IMR-90 (cell line): ENCODE results near the gene DLGAP4. TPM values are rescaled to one million over a fixed set of nuclear protein-coding genes. Genes with fewer than 3 reads are reported as not detected.

ENCODE experiments used
- ATAC-seq: fragments of 200-7000 bp; cut with Tn5 transposase; 2 replicates; pipeline ENCODE4 v1.9.1; 2020; ENCODE audit warnings: low read depth, mild to moderate bottlenecking, moderate library complexity
- BruUV-seq: library from RNA; stranded (reverse); fragments of 400-500 nt; replicated peaks from 2 replicates; lab custom pipeline; 2021; lab: Mats Ljungman, UMichigan
- CTCF ChIA-PET: fragments of 300-600 bp; formaldehyde crosslinking; extraction: SDS; loops from one replicate; lab custom pipeline; 2021; ENCODE audit warnings: antibody characterized with exemption; lab: Yijun Ruan, JAX
- POLR2A ChIA-PET: fragments of 300-600 bp; sonication (Branson Sonifier 250); formaldehyde crosslinking; loops from one replicate; lab custom pipeline; 2022; ENCODE audit warnings: antibody characterized with exemption; ENCODE audit not compliant: unreplicated experiment; lab: Charles Lee
- DNase-seq: peaks from one replicate; pipeline ENCODE4 v3.0.0; 2013
- H2AFZ ChIP-seq: replicated peaks from 2 replicates; pipeline ENCODE3; 2013; ENCODE audit warnings: low read length, mild to moderate bottlenecking; ENCODE audit not compliant: poor library complexity
- H2AK5ac ChIP-seq: 2 replicates; pipeline ENCODE4 v1.6.1; 2013; ENCODE audit warnings: low read depth, low read length, inconsistent platforms
- H2AK9ac ChIP-seq: replicated peaks from 2 replicates; pipeline ENCODE3; 2013; ENCODE audit warnings: mild to moderate bottlenecking, low read depth, low read length, moderate library complexity; ENCODE audit not compliant: poor library complexity
- H2BK120ac ChIP-seq: 2 replicates; pipeline ENCODE4 v1.6.1; 2013; ENCODE audit warnings: low read depth, low read length, inconsistent platforms
- H2BK15ac ChIP-seq: 3 replicates; pipeline ENCODE4 v1.6.1; 2013; ENCODE audit warnings: low read depth, low read length, inconsistent platforms
- H2BK20ac ChIP-seq: 2 replicates; pipeline ENCODE4 v1.6.1; 2013; ENCODE audit warnings: low read depth, mild to moderate bottlenecking, inconsistent platforms, low read length, moderate library complexity
- H2BK5ac ChIP-seq: 2 replicates; pipeline ENCODE4 v1.6.1; 2013; ENCODE audit warnings: mild to moderate bottlenecking, low read depth, low read length, inconsistent platforms; ENCODE audit not compliant: poor library complexity, severe bottlenecking
- H3K14ac ChIP-seq: replicated peaks from 2 replicates; pipeline ENCODE4 v1.6.1; 2013; ENCODE audit warnings: low read depth, low read length, inconsistent platforms
- H3K18ac ChIP-seq: 2 replicates; pipeline ENCODE4 v1.6.1; 2013; ENCODE audit warnings: low read depth, low read length, control low read depth
- H3K23ac ChIP-seq: 2 replicates; pipeline ENCODE4 v1.6.1; 2013; ENCODE audit warnings: low read depth, low read length, inconsistent platforms
- H3K27ac ChIP-seq: 2 replicates; pipeline ENCODE4 v1.5.1; 2013; ENCODE audit warnings: mild to moderate bottlenecking, control low read depth, low read length; ENCODE audit not compliant: insufficient read depth
- H3K27me3 ChIP-seq: 2 replicates; pipeline ENCODE4 v1.6.1; 2013; ENCODE audit warnings: low read length; ENCODE audit not compliant: control insufficient read depth, insufficient read depth
- H3K36me3 ChIP-seq: 2 replicates; pipeline ENCODE4 v1.6.1; 2013; ENCODE audit warnings: low read length, mixed read lengths; ENCODE audit not compliant: control insufficient read depth, insufficient read depth
- H3K4ac ChIP-seq: 2 replicates; pipeline ENCODE4 v1.6.1; 2013; ENCODE audit warnings: low read depth, low read length, inconsistent platforms
- H3K4me1 ChIP-seq: 2 replicates; pipeline ENCODE4 v1.6.1; 2013; ENCODE audit warnings: low read length, mixed read lengths; ENCODE audit not compliant: control insufficient read depth, insufficient read depth
- H3K4me2 ChIP-seq: 2 replicates; pipeline ENCODE4 v1.6.1; 2013; ENCODE audit warnings: low read depth, mild to moderate bottlenecking, control low read depth, low read length, moderate library complexity
- H3K4me3 ChIP-seq: 2 replicates; pipeline ENCODE4 v1.5.1; 2013; ENCODE audit warnings: low read depth, mild to moderate bottlenecking, control low read depth, low read length, moderate library complexity; ENCODE audit not compliant: insufficient read depth
- H3K56ac ChIP-seq: 2 replicates; pipeline ENCODE4 v1.6.1; 2013; ENCODE audit warnings: low read length, inconsistent platforms; ENCODE audit not compliant: insufficient read depth; ENCODE audit errors: extremely low read depth
- H3K79me1 ChIP-seq, 2 experiments: 2 replicates each; pipeline ENCODE4 v1.6.1; 2013; ENCODE audit warnings: low read length in 2 of 2, inconsistent platforms in 1 of 2, low read depth in 1 of 2
- H3K9ac ChIP-seq: 2 replicates; pipeline ENCODE4 v1.6.1; 2013; ENCODE audit warnings: low read depth, low read length, control low read depth
- H3K9me1 ChIP-seq: 2 replicates; pipeline ENCODE4 v1.6.1; 2013; ENCODE audit warnings: low read length, inconsistent platforms; ENCODE audit not compliant: insufficient read depth
- H3K9me3 ChIP-seq: 2 replicates; pipeline ENCODE4 v1.6.1; 2013; ENCODE audit warnings: low read length; ENCODE audit not compliant: control insufficient read depth, insufficient read depth
- H4K20me1 ChIP-seq: 2 replicates; pipeline ENCODE4 v1.6.1; 2013; ENCODE audit warnings: low read length, inconsistent platforms; ENCODE audit not compliant: insufficient read depth
- H4K5ac ChIP-seq: 2 replicates; pipeline ENCODE4 v1.6.1; 2013; ENCODE audit warnings: mild to moderate bottlenecking, low read depth, low read length, control low read depth
- H4K8ac ChIP-seq, 2 experiments: 2 replicates each; pipeline ENCODE4 v1.6.1; 2013; ENCODE audit warnings: low read depth in 2 of 2, low read length in 2 of 2, control low read depth in 1 of 2, inconsistent platforms in 1 of 2
- H4K91ac ChIP-seq: 2 replicates; pipeline ENCODE4 v1.6.1; 2013; ENCODE audit warnings: low read depth, low read length, inconsistent platforms; ENCODE audit not compliant: insufficient read depth
- BHLHE40 ChIP-seq: fragments of 150-350 bp; IDR thresholded peaks from 2 replicates; pipeline ENCODE4 v1.6.1; 2016; ENCODE audit warnings: mild to moderate bottlenecking, low read depth, low read length
- CEBPB ChIP-seq: IDR thresholded peaks from 2 replicates; pipeline ENCODE4 v1.6.1; 2012; ENCODE audit warnings: low read depth, low read length, improper control_type of control experiment
- CHD1 ChIP-seq: IDR thresholded peaks from 2 replicates; pipeline ENCODE4 v1.6.1; 2012; ENCODE audit warnings: low read depth, low read length, improper control_type of control experiment
- ELK1 ChIP-seq: fragments of 150-350 bp; IDR thresholded peaks from 2 replicates; pipeline ENCODE4 v1.6.1; 2016; ENCODE audit warnings: low read depth, mild to moderate bottlenecking, low read length, moderate library complexity, borderline replicate concordance
- FOS ChIP-seq: fragments of 150-350 bp; IDR thresholded peaks from 2 replicates; pipeline ENCODE4 v1.6.1; 2016; ENCODE audit warnings: low read depth, low read length
- MAFK ChIP-seq: IDR thresholded peaks from 2 replicates; pipeline ENCODE4 v1.6.1; 2012; ENCODE audit warnings: low read depth, low read length, improper control_type of control experiment
- MAZ ChIP-seq: IDR thresholded peaks from 2 replicates; pipeline ENCODE4 v1.6.1; 2012; ENCODE audit warnings: low read depth, mild to moderate bottlenecking, low read length, improper control_type of control experiment, moderate library complexity, borderline replicate concordance
- NFE2L2 ChIP-seq: fragments of 150-350 bp; IDR thresholded peaks from 2 replicates; pipeline ENCODE4 v1.6.1; 2016; ENCODE audit warnings: low read depth, mild to moderate bottlenecking, low read length
- POLR2A ChIP-seq: IDR thresholded peaks from 2 replicates; pipeline ENCODE4 v1.6.1; 2012; ENCODE audit warnings: mild to moderate bottlenecking, low read depth, low read length
- RAD21 ChIP-seq: IDR thresholded peaks from 2 replicates; pipeline ENCODE4 v1.6.1; 2012; ENCODE audit warnings: low read length, improper control_type of control experiment
- RCOR1 ChIP-seq: IDR thresholded peaks from 2 replicates; pipeline ENCODE4 v1.6.1; 2012; ENCODE audit warnings: mild to moderate bottlenecking, low read length, improper control_type of control experiment; ENCODE audit not compliant: insufficient replicate concordance
- RFX5 ChIP-seq: IDR thresholded peaks from 2 replicates; pipeline ENCODE4 v1.8.0; 2012; ENCODE audit warnings: low read depth, mild to moderate bottlenecking, low read length, moderate library complexity
- SMC3 ChIP-seq: fragments of 150-350 bp; IDR thresholded peaks from 2 replicates; pipeline ENCODE4 v1.6.1; 2016; ENCODE audit warnings: low read depth, mild to moderate bottlenecking, antibody characterized with exemption, low read length, moderate library complexity
- WGBS, 2 experiments: methylation state at CpG; one replicate each; pipeline versions ENCODE4 v1.1.5 to v1.1.7; 2013; ENCODE audit warnings: missing lambda C conversion rate in 2 of 2; ENCODE audit not compliant: insufficient read length in 1 of 2; ENCODE audit errors: extremely low coverage in 2 of 2; 5-methylcytosine and 5-hydroxymethylcytosine counted together
- dilution Hi-C: fragments of 300-500 bp; cut with HindIII; formaldehyde crosslinking; loops from one replicate; pipeline ENCODE4 v1.14.3; 2018; ENCODE audit warnings: low sequenced_read_pairs; ENCODE audit not compliant: unreplicated experiment
- in situ Hi-C: fragments of 300-500 bp; cut with MboI; formaldehyde crosslinking; loops from 3 replicates; pipeline ENCODE4 v1.14.3; 2019; ENCODE audit warnings: low sequenced_read_pairs, inconsistent platforms, mixed read lengths
- intact Hi-C: fragments of 100-400 bp; cut with micrococcal nuclease; formaldehyde crosslinking; loops from 2 replicates; pipeline ENCODE4 v1.10.0; 2022
- polyA plus RNA-seq, 3 experiments: library from polyadenylated mRNA; depleted of rRNA; stranded (reverse); fragments of >200 nt; gene quantifications; 2 replicates each; pipeline ENCODE4 v1.2.3, GENCODE V29; 2012; ENCODE audit warnings: low replicate concordance in 1 of 3
- total RNA-seq: library from RNA; depleted of rRNA; stranded (reverse); fragments of >200 nt; gene quantifications from 2 replicates; pipeline ENCODE4 v1.2.3, GENCODE V29; 2012

The DLGAP4 gene
- total and polyA plus RNA-seq, 2 of the 4 experiments (the other 2 are of a cell fraction), result 32.3 to 73.2 TPM

GRCh38 chr20:36331209-36331608, 25.1 kb downstream of the DLGAP4 start:
- no peaks in the 10 kb centered on the region for H3K36me3 ChIP-seq
- intact Hi-C loops, result no loop called here
- H3K9me3 ChIP-seq, result no peaks in the 10 kb centered on the region
- no peak overlapping the region for H4K5ac ChIP-seq
- H3K4me1 ChIP-seq, result no peaks in the 10 kb centered on the region
- dilution Hi-C loops, result no loop called here
- no peaks in the 10 kb centered on the region for H4K20me1 ChIP-seq
- no peak overlapping the region for H4K91ac ChIP-seq
- no peak overlapping the region for H3K4me3 ChIP-seq
- DNase-seq (no peak), ATAC-seq (no peak)
- no peak overlapping the region for H3K9ac ChIP-seq
- in situ Hi-C loops, result no loop called here
- H3K9me1 ChIP-seq, result no peaks in the 10 kb centered on the region
- H2AK9ac ChIP-seq, result no peak overlapping the region
- H3K4ac ChIP-seq, result no peak overlapping the region
- H2BK15ac ChIP-seq, result no peak overlapping the region
- no peak overlapping the region for H4K8ac ChIP-seq
- no TSS peak for BruUV-seq
- no peak overlapping the region for H2BK120ac ChIP-seq
- TF ChIP-seq SMC3 (no peak), CHD1 (no peak), RCOR1 (no peak), MAZ (no peak), POLR2A (no peak), FOS (no peak), BHLHE40 (no peak), MAFK (no peak), RFX5 (no peak), NFE2L2 (no peak), CEBPB (no peak), ELK1 (no peak), RAD21 (no peak)
- H2AK5ac ChIP-seq, result no peak overlapping the region
- no CpG with 5 or more reads among the region's 7 CpGs for WGBS, 2 experiments
- H3K27me3 ChIP-seq, result peaks cover 49% of the 10 kb centered on the region
- POLR2A ChIA-PET, result no interaction called here
- no peak overlapping the region for H3K27ac ChIP-seq
- H3K56ac ChIP-seq, result no peak overlapping the region
- CTCF ChIA-PET, result no interaction called here
- H3K23ac ChIP-seq, result no peak overlapping the region
- no peak overlapping the region for H3K14ac ChIP-seq
- H3K79me1 ChIP-seq, result no peaks in the 10 kb centered on the region
- H3K18ac ChIP-seq, result no peak overlapping the region
- H2BK20ac ChIP-seq, result no peak overlapping the region
- no peak overlapping the region for H2BK5ac ChIP-seq
- H2AFZ ChIP-seq, result no peak overlapping the region
- H3K4me2 ChIP-seq, result no peak overlapping the region
